Measurements from ENCODE around the gene TMEM132C. TPM values are rescaled to one million over a fixed set of nuclear protein-coding genes. Genes with fewer than 3 reads are reported as not detected.

TMEM132C gene
- total and polyA plus RNA-seq, 2 experiments from 2014 or later, result not detected

DNA sequence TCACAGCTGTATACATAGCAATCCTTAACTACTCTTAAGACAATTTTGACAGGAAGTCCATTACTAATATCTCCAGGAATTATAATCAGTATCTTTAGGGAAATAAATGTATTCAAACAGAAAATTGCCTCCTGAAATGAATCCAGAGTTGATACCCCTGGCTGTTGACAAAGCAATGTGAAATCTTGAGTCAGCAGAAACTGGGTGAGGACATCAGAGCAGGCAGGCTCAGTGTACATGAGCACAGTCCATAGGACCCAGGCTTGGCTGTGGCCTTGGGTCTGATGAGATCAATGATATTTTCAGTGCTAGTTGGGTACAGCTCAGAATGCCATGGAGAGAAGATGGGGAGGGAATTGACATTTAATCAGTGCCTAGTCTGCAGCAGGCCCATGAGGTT is 405.5 kb downstream of the TMEM132C start (continued):
- TF ChIP-seq ZNF331 (CRISPR knock-in tag; IDR thresholded peaks at IDR 0.05; ENCODE audit: low read depth), result no peak
- TF ChIP-seq, protein P1, sequence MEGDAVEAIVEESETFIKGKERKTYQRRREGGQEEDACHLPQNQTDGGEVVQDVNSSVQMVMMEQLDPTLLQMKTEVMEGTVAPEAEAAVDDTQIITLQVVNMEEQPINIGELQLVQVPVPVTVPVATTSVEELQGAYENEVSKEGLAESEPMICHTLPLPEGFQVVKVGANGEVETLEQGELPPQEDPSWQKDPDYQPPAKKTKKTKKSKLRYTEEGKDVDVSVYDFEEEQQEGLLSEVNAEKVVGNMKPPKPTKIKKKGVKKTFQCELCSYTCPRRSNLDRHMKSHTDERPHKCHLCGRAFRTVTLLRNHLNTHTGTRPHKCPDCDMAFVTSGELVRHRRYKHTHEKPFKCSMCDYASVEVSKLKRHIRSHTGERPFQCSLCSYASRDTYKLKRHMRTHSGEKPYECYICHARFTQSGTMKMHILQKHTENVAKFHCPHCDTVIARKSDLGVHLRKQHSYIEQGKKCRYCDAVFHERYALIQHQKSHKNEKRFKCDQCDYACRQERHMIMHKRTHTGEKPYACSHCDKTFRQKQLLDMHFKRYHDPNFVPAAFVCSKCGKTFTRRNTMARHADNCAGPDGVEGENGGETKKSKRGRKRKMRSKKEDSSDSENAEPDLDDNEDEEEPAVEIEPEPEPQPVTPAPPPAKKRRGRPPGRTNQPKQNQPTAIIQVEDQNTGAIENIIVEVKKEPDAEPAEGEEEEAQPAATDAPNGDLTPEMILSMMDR (conservative IDR thresholded peaks at IDR 0.05; ENCODE audit: low read depth in 2 of 2), result no peak

GRCh38 chr12:128672893-128673292 is 405.9 kb downstream of the TMEM132C start:
- Histone ChIP-seq H3K27me3 (ENCODE audit: insufficient read depth) (no peaks in the 10 kb centered on the region), H3K36me3 (ENCODE audit: insufficient read depth) (0 out of 2 replicates have a peak, but pooled peaks cover 8% of the 10 kb centered on the region), H3K27ac (ENCODE audit: low read depth) (no peak overlapping the region), H3K4me2 (no peak overlapping the region), H3K79me2 (replicated peaks; ENCODE audit: insufficient read depth) (no peaks in the 10 kb centered on the region), H3F3A (replicated peaks; ENCODE audit: low read depth) (no peaks in the 10 kb centered on the region), H3K4me1 (ENCODE audit: insufficient read depth) (no peaks in the 10 kb centered on the region), H2AFZ (no peak overlapping the region), H4K20me1 (replicated peaks; ENCODE audit: insufficient read depth) (no peaks in the 10 kb centered on the region), H3K9me2 (ENCODE audit: insufficient read depth) (no peaks in the 10 kb centered on the region), H3K4me3 (no peak overlapping the region)
- TF ChIP-seq ZNF462 (CRISPR knock-in tag; IDR thresholded peaks at IDR 0.05), result no peak
- Mint-ChIP-seq H3K27ac (no peak overlapping the region), H3K4me3 (no peak overlapping the region), H3K36me3 (ENCODE audit: low read depth) (peaks cover 33% of the 10 kb centered on the region), H3K4me1 (no peaks in the 10 kb centered on the region), H3K27me3 (ENCODE audit: insufficient read depth, low read depth, poor library complexity) (peaks cover 2% of the 10 kb centered on the region), H3K9me3 (peaks cover 88% of the 10 kb centered on the region)
- DNase-seq (ENCODE audit: low spot score) (peak; percentile 2), ATAC-seq (no peak)

All from GM23338 (cell line).